GM12892 (cell line): ENCODE data around the gene H1-8.

Experiments
- DNase-seq: peaks from one replicate; pipeline ENCODE4 v3.0.0; 2011; ENCODE audit not compliant: insufficient read length
- FAIRE-seq: peaks from 2 replicates; lab custom pipeline; 2011; peaks lifted over from hg19 to GRCh38; lab: Jason Lieb, UNC
- POLR2A ChIP-seq: IDR thresholded peaks from 2 replicates; pipeline ENCODE4 v1.6.1; 2011; ENCODE audit warnings: low read depth, low read length, control low read depth
- POLR2AphosphoS5 ChIP-seq: IDR thresholded peaks from 2 replicates; pipeline ENCODE4 v1.6.1; 2011; ENCODE audit warnings: low read depth, low read length, control low read depth
- TAF1 ChIP-seq: IDR thresholded peaks from 2 replicates; pipeline ENCODE4 v1.6.1; 2011; ENCODE audit warnings: low read depth, mild to moderate bottlenecking, control low read depth, low read length, borderline replicate concordance

Gene H1-8

GRCh38 chr3:129586746-129587430, 43.9 kb downstream of the H1-8 start:
- FAIRE-seq (no peak), DNase-seq (no peak)
- TF ChIP-seq POLR2AphosphoS5, result no peak

- FAIRE-seq, result no peak
- no peak for DNase-seq
- TF ChIP-seq POLR2AphosphoS5, result no peak
- no peak for TF ChIP-seq TAF1
- TF ChIP-seq POLR2A, result no peak
These were observed 44.7 kb downstream of the H1-8 start for GRCh38 chr3:129587566-129588210.

GRCh38 chr3:129590215-129590614, 47.2 kb downstream of the H1-8 start:
- TF ChIP-seq POLR2AphosphoS5 (no peak), POLR2A (no peak), TAF1 (no peak)
- FAIRE-seq, result no peak

GRCh38 chr3:129591932-129592331, 49.0 kb downstream of the H1-8 start:
- TF ChIP-seq POLR2A, result no peak
- TF ChIP-seq TAF1, result no peak
- no peak for TF ChIP-seq POLR2AphosphoS5
- no peak for DNase-seq
- FAIRE-seq, result no peak

More at GRCh38 chr3:129590215-129590614, 47.2 kb downstream of the H1-8 start:
- DNase-seq, result no peak

- DNase-seq, result no peak
- FAIRE-seq, result no peak
- TF ChIP-seq TAF1, result no peak
- no peak for TF ChIP-seq POLR2AphosphoS5
These were observed 49.6 kb downstream of the H1-8 start for GRCh38 chr3:129592381-129593131.

GRCh38 chr3:129593230-129593594, 50.2 kb downstream of the H1-8 start:
- TF ChIP-seq TAF1 (no peak), POLR2AphosphoS5 (no peak)
- DNase-seq, result no peak
- no peak for FAIRE-seq

GRCh38 chr3:129593595-129594339, 50.8 kb downstream of the H1-8 start:
- TF ChIP-seq POLR2AphosphoS5, result no peak
- no peak for TF ChIP-seq TAF1
- TF ChIP-seq POLR2A, result no peak
- DNase-seq (no peak), FAIRE-seq (no peak)

GRCh38 chr3:129594409-129594808, 51.4 kb downstream of the H1-8 start:
- FAIRE-seq, result no peak
- no peak for DNase-seq
- no peak for TF ChIP-seq POLR2AphosphoS5
- TF ChIP-seq TAF1, result no peak
- TF ChIP-seq POLR2A, result no peak

- no peak for DNase-seq
- no peak for FAIRE-seq
- TF ChIP-seq POLR2AphosphoS5 (no peak), TAF1 (no peak), POLR2A (no peak)
These were observed 52.0 kb downstream of the H1-8 start for GRCh38 chr3:129594907-129595390.

- TF ChIP-seq POLR2AphosphoS5 (no peak), POLR2A (no peak), TAF1 (no peak)
- DNase-seq, result no peak
- FAIRE-seq, result no peak
These were observed 52.7 kb downstream of the H1-8 start for GRCh38 chr3:129595544-129596193.
